Neural progenitor cell (in vitro differentiated cells): ENCODE data around the gene CEP120. TPM values are rescaled to one million over a fixed set of nuclear protein-coding genes. Genes with fewer than 3 reads are reported as not detected.

Experiments
- DNase-seq: peaks from one replicate; pipeline ENCODE4 v3.0.0-alpha.2; 2016; ENCODE audit warnings: low spot score
- H2AFZ ChIP-seq: fragments of 200-600 bp; sonication (generic); replicated peaks from 2 replicates; pipeline ENCODE4 v1.6.1; 2016; ENCODE audit warnings: antibody characterized with exemption
- H3F3A ChIP-seq: fragments of 200-600 bp; sonication (generic); 2 replicates; pipeline ENCODE4 v1.6.1; 2016; ENCODE audit warnings: antibody characterized with exemption, low read depth
- H3K27ac ChIP-seq: fragments of 200-600 bp; sonication (generic); 2 replicates; pipeline ENCODE4 v1.5.1; 2016; ENCODE audit warnings: mild to moderate bottlenecking
- H3K27me3 ChIP-seq: fragments of 200-600 bp; sonication (generic); 2 replicates; pipeline ENCODE4 v1.6.1; 2016; ENCODE audit warnings: mild to moderate bottlenecking, moderate library complexity
- H3K36me3 ChIP-seq: fragments of 200-600 bp; sonication (generic); 2 replicates; pipeline ENCODE4 v1.5.1; 2016
- H3K4me1 ChIP-seq: fragments of 200-600 bp; sonication (generic); 2 replicates; pipeline ENCODE4 v1.6.1; 2016; ENCODE audit warnings: mixed run types
- H3K4me2 ChIP-seq: fragments of 200-600 bp; sonication (generic); 2 replicates; pipeline ENCODE4 v1.6.1; 2016
- H3K4me3 ChIP-seq: fragments of 200-600 bp; sonication (generic); 2 replicates; pipeline ENCODE4 v1.5.1; 2016
- H3K79me2 ChIP-seq: fragments of 200-600 bp; sonication (generic); 2 replicates; pipeline ENCODE4 v1.6.1; 2016; ENCODE audit warnings: low read depth
- H3K9ac ChIP-seq: fragments of 200-600 bp; sonication (generic); 2 replicates; pipeline ENCODE4 v1.6.1; 2016
- H3K9me3 ChIP-seq: fragments of 200-600 bp; sonication (generic); 2 replicates; pipeline ENCODE4 v1.5.1; 2016; ENCODE audit warnings: low read depth
- H4K20me1 ChIP-seq: fragments of 200-600 bp; sonication (generic); 2 replicates; pipeline ENCODE4 v1.6.1; 2016; ENCODE audit warnings: low read depth
- H3K27ac Mint-ChIP-seq: 3 replicates; pipeline ENCODE4 v1.8.0; 2021; ENCODE audit warnings: mixed read lengths
- H3K27me3 Mint-ChIP-seq: 2 replicates; pipeline ENCODE4 v1.8.0; 2022; ENCODE audit warnings: low read depth, mild to moderate bottlenecking, inconsistent platforms, moderate library complexity, mixed read lengths; ENCODE audit not compliant: insufficient read depth
- H3K36me3 Mint-ChIP-seq: 3 replicates; pipeline ENCODE4 v1.8.0; 2021; ENCODE audit warnings: mixed read lengths
- H3K4me1 Mint-ChIP-seq: 3 replicates; pipeline ENCODE4 v1.8.0; 2021; ENCODE audit warnings: mixed read lengths
- H3K4me3 Mint-ChIP-seq: 3 replicates; pipeline ENCODE4 v1.8.0; 2021; ENCODE audit warnings: mild to moderate bottlenecking, moderate library complexity, mixed read lengths
- H3K9me3 Mint-ChIP-seq: 3 replicates; pipeline ENCODE4 v1.8.0; 2020; ENCODE audit warnings: mixed read lengths
- CTCF ChIP-seq: fragments of 200-600 bp; sonication (generic); IDR thresholded peaks from 2 replicates; pipeline ENCODE4 v1.5.1; 2017; ENCODE audit warnings: antibody characterized with exemption, mild to moderate bottlenecking
- EZH2 ChIP-seq: fragments of 200-600 bp; sonication (generic); IDR thresholded peaks from 2 replicates; pipeline ENCODE4 v1.6.1; 2017; ENCODE audit warnings: antibody characterized with exemption, mild to moderate bottlenecking, moderate library complexity
- EZH2phosphoT487 ChIP-seq: fragments of 200-600 bp; sonication (generic); IDR thresholded peaks from 2 replicates; pipeline ENCODE4 v1.6.1; 2017; ENCODE audit warnings: antibody characterized with exemption
- total RNA-seq: library from RNA; depleted of rRNA; stranded (reverse); fragments of >200 nt; gene quantifications from 2 replicates; pipeline ENCODE4 v1.2.3, GENCODE V29; 2015; ENCODE audit warnings: low replicate concordance

Gene CEP120
- total RNA-seq, 1 donor from 2014 or later, result 38.5 TPM

- Histone ChIP-seq H3K9me3 (no peaks in the 10 kb centered on the region), H3K27me3 (no peaks in the 10 kb centered on the region), H3K9ac (no peak overlapping the region), H3K4me2 (no peak overlapping the region), H4K20me1 (peaks cover 3% of the 10 kb centered on the region), H3K79me2 (peaks cover 25% of the 10 kb centered on the region), H3K4me3 (no peak overlapping the region), H2AFZ (peak overlapping the region; percentile 46), H3K4me1 (peaks cover 17% of the 10 kb centered on the region), H3K27ac (no peak overlapping the region), H3F3A (no peaks in the 10 kb centered on the region), H3K36me3 (no peaks in the 10 kb centered on the region)
- TF ChIP-seq EZH2phosphoT487 (no peak), CTCF (no peak), EZH2 (no peak)
- Mint-ChIP-seq H3K27ac (no peak overlapping the region), H3K36me3 (no peaks in the 10 kb centered on the region), H3K4me3 (peak overlapping the region; percentile 46), H3K9me3 (no peaks in the 10 kb centered on the region), H3K27me3 (no peaks in the 10 kb centered on the region), H3K4me1 (peaks cover 4% of the 10 kb centered on the region)
- no peak for DNase-seq
Observed at GRCh38 chr5:123425431-123425830, 2.2 kb upstream of the CEP120 start.

- no peak overlapping the region for H3K27ac Mint-ChIP-seq
- H3K36me3 ChIP-seq, result no peaks in the 10 kb centered on the region
- H3F3A ChIP-seq, result no peaks in the 10 kb centered on the region
- H3K4me1 Mint-ChIP-seq, result peaks cover 5% of the 10 kb centered on the region
- no peak overlapping the region for H3K27ac ChIP-seq
- H3K9me3 ChIP-seq, result no peaks in the 10 kb centered on the region
- no peaks in the 10 kb centered on the region for H3K27me3 ChIP-seq
- H3K9ac ChIP-seq, result peak overlapping the region; percentile 65
- peaks cover 43% of the 10 kb centered on the region for H3K79me2 ChIP-seq
- H3K27me3 Mint-ChIP-seq, result no peaks in the 10 kb centered on the region
- H4K20me1 ChIP-seq, result peaks cover 3% of the 10 kb centered on the region
- DNase-seq, result peak; percentile 46
- no peak overlapping the region for H3K4me3 Mint-ChIP-seq
- no peaks in the 10 kb centered on the region for H3K9me3 Mint-ChIP-seq
- peak overlapping the region; percentile 84 for H2AFZ ChIP-seq
- peak overlapping the region; percentile 87 for H3K4me3 ChIP-seq
- H3K4me2 ChIP-seq, result peak overlapping the region; percentile 94
- peaks cover 17% of the 10 kb centered on the region for H3K4me1 ChIP-seq
- H3K36me3 Mint-ChIP-seq, result peaks cover 3% of the 10 kb centered on the region
- TF ChIP-seq EZH2phosphoT487 (no peak), CTCF (no peak), EZH2 (no peak)
Observed at GRCh38 chr5:123422433-123423277, 548 bp downstream of the CEP120 start.

DNA sequence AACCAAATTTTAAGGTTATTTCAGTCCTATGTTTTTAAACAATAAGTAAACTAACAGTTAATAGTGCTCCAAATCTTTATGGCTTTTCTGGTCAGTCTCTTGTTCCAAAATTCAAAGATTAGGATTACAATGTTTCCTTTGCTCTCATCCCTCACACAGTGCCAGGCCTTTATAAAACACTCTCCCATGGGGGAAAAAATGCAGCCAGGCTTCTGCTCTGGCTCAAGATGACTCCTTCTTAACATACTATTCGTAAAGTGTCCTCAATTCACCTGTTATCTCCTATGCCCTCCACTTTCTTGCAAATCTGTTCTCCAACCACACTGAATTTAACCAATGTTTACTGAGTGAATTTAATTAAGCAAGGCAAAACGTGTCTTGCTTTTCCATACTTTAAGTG lies 1.4 kb downstream of the CEP120 start:
- Mint-ChIP-seq H3K36me3 (peaks cover 3% of the 10 kb centered on the region), H3K9me3 (no peaks in the 10 kb centered on the region), H3K4me1 (peaks cover 5% of the 10 kb centered on the region), H3K27me3 (no peaks in the 10 kb centered on the region), H3K27ac (no peak overlapping the region), H3K4me3 (no peak overlapping the region)
- TF ChIP-seq EZH2, result no peak
- no peak for TF ChIP-seq EZH2phosphoT487
- Histone ChIP-seq H3K4me2 (peak overlapping the region; percentile 94), H3K27ac (no peak overlapping the region), H3K4me3 (peak overlapping the region; percentile 87), H3K79me2 (peaks cover 48% of the 10 kb centered on the region), H3K36me3 (no peaks in the 10 kb centered on the region), H2AFZ (no peak overlapping the region), H3K4me1 (peaks cover 17% of the 10 kb centered on the region), H3K27me3 (no peaks in the 10 kb centered on the region), H4K20me1 (peaks cover 3% of the 10 kb centered on the region), H3K9me3 (no peaks in the 10 kb centered on the region), H3F3A (no peaks in the 10 kb centered on the region), H3K9ac (peak overlapping the region; percentile 65)
- DNase-seq, result no peak

DNA sequence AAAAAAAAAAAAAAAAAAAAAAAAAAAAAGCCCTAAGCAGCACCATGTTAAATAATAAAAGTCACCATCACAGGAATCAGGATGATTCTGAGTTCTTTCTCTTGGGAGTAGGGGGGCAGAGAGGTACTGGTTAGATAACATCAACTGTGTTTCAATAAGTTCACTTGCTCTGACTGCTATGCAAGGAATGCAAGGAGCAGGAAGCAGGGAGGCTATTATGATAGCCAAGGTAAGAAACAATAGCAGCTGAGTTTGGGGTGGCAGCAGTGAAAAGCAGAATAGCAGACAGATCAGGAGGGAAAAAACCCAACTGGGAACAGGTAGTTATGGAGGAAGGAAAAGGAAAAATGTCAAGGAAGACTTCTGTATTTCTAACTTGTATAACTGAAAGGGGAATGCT lies 8.2 kb downstream of the CEP120 start:
- DNase-seq, result peak; percentile 13
- H2AFZ ChIP-seq, result no peak overlapping the region
- H3K4me3 Mint-ChIP-seq, result no peak overlapping the region
- no peak overlapping the region for H3K27ac ChIP-seq
- H3K4me2 ChIP-seq, result no peak overlapping the region
- no peaks in the 10 kb centered on the region for H3K27me3 Mint-ChIP-seq
- peaks cover 6% of the 10 kb centered on the region for H3K36me3 ChIP-seq
- peaks cover 5% of the 10 kb centered on the region for H3K4me1 ChIP-seq
- no peaks in the 10 kb centered on the region for H3K9me3 Mint-ChIP-seq
- TF ChIP-seq EZH2phosphoT487 (no peak), CTCF (no peak), EZH2 (no peak)
- H4K20me1 ChIP-seq, result no peaks in the 10 kb centered on the region
- H3K79me2 ChIP-seq, result peaks cover 19% of the 10 kb centered on the region
- no peak overlapping the region for H3K27ac Mint-ChIP-seq
- no peaks in the 10 kb centered on the region for H3F3A ChIP-seq
- H3K4me1 Mint-ChIP-seq, result no peaks in the 10 kb centered on the region
- no peak overlapping the region for H3K4me3 ChIP-seq
- no peak overlapping the region for H3K9ac ChIP-seq
- no peaks in the 10 kb centered on the region for H3K9me3 ChIP-seq
- H3K36me3 Mint-ChIP-seq, result peaks cover 23% of the 10 kb centered on the region
- H3K27me3 ChIP-seq, result no peaks in the 10 kb centered on the region
